MV-4-11 (cell line): ENCODE measurements around the gene BCAR3.

Source experiments
- DNase-seq: peaks from one replicate; lab custom pipeline; 2025; lab: John Stamatoyannopoulos, UW

Gene BCAR3

GRCh38 chr1:93681101-93681988, at the start of gene BCAR3:
Gene BCAR3 (minus strand): TSS chr1:93681837. CDS start chr1:93674930, 6,907 bp downstream.
- no peak for DNase-seq

- DNase-seq, result no peak
These were observed 49.0 kb upstream of the BCAR3 start for GRCh38 chr1:93730621-93731020.

GRCh38 chr1:93729906-93730305, 48.3 kb upstream of the BCAR3 start:
- no peak for DNase-seq

GRCh38 chr1:93729502-93729901, 47.9 kb upstream of the BCAR3 start:
- peak; percentile 2 for DNase-seq

GRCh38 chr1:93728480-93729131, 47.0 kb upstream of the BCAR3 start:
- no peak for DNase-seq

GRCh38 chr1:93723733-93724270, 42.2 kb upstream of the BCAR3 start:
- DNase-seq, result no peak

- no peak for DNase-seq
These were observed 41.5 kb upstream of the BCAR3 start for GRCh38 chr1:93723110-93723509.

- DNase-seq, result no peak
These were observed 40.7 kb upstream of the BCAR3 start for GRCh38 chr1:93722081-93723031.

GRCh38 chr1:93720956-93721626, 39.5 kb upstream of the BCAR3 start:
- no peak for DNase-seq

GRCh38 chr1:93717640-93718039, 36.0 kb upstream of the BCAR3 start:
- no peak for DNase-seq

- DNase-seq, result peak; percentile 23
These were observed 35.3 kb upstream of the BCAR3 start for GRCh38 chr1:93716941-93717368.

GRCh38 chr1:93716163-93716562, 34.5 kb upstream of the BCAR3 start:
- DNase-seq, result no peak

GRCh38 chr1:93715529-93716126, 34.0 kb upstream of the BCAR3 start:
- DNase-seq, result peak; percentile 61

GRCh38 chr1:93714356-93714755, 32.7 kb upstream of the BCAR3 start:
- no peak for DNase-seq

GRCh38 chr1:93713341-93713740, 31.7 kb upstream of the BCAR3 start:
- DNase-seq, result no peak

GRCh38 chr1:93712741-93713140, 31.1 kb upstream of the BCAR3 start:
- DNase-seq, result no peak

GRCh38 chr1:93710499-93711453, 29.1 kb upstream of the BCAR3 start:
- DNase-seq, result no peak

GRCh38 chr1:93708734-93709481, 27.3 kb upstream of the BCAR3 start:
- peak; percentile 84 for DNase-seq

- peak; percentile 85 for DNase-seq
These were observed 26.3 kb upstream of the BCAR3 start for GRCh38 chr1:93707956-93708355.
